GM12872 (cell line): Measurements from ENCODE around the gene YWHAG.

Source experiments
- TF ChIP-seq, protein P1 (sequence below): IDR thresholded peaks from 3 replicates; pipeline ENCODE4 v1.5.1; 2011; ENCODE audit warnings: low read depth, mild to moderate bottlenecking, low read length, moderate library complexity; ENCODE audit not compliant: insufficient read depth

The YWHAG gene

DNA sequence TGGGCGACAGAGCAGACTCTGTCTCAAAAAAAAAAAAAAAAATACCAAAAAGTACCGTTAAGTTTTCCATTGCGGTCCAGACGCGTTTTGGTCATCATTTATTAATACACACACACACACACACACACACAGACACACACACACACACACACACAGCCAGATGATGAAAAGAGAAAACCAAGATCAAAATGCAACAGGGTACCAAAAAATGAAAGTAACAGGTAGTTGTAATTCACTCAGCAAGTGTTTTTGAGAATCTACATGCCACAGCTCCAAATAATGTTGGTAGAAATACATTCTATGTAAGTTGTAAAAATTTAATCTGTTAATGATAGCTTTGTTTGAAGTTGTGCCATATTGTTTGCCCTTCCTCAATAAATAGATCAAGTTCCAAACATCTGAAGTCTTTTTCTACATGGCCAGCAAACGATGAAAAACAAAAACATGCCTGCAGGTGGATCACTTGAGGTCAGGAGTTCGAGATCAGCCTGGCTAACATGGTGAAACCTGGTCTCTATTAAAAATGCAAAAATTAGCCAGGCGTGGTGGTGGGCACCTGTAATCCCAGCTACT lies 9.4 kb downstream of the YWHAG start:
- TF ChIP-seq, protein P1, sequence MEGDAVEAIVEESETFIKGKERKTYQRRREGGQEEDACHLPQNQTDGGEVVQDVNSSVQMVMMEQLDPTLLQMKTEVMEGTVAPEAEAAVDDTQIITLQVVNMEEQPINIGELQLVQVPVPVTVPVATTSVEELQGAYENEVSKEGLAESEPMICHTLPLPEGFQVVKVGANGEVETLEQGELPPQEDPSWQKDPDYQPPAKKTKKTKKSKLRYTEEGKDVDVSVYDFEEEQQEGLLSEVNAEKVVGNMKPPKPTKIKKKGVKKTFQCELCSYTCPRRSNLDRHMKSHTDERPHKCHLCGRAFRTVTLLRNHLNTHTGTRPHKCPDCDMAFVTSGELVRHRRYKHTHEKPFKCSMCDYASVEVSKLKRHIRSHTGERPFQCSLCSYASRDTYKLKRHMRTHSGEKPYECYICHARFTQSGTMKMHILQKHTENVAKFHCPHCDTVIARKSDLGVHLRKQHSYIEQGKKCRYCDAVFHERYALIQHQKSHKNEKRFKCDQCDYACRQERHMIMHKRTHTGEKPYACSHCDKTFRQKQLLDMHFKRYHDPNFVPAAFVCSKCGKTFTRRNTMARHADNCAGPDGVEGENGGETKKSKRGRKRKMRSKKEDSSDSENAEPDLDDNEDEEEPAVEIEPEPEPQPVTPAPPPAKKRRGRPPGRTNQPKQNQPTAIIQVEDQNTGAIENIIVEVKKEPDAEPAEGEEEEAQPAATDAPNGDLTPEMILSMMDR = no peak

DNA sequence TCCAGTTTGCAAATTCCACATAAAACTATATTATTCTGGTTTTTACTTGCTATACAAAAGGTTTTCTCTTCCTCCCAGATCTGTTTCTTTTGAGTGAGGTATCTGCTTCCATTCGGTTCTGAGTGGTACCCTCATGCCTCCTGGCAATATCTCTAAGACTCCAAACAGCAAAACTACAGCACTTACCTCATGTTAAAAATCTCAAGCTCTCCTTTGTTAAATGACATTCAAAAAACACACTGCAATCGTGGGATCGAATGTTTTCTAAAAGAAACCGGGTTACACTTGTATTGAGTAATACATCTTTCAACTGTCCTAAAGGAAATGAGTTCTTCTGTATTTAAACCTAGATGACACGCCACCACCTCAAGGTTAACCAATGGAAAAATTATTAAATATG lies 11.1 kb downstream of the YWHAG start:
- TF ChIP-seq, protein P1 = no peak

DNA sequence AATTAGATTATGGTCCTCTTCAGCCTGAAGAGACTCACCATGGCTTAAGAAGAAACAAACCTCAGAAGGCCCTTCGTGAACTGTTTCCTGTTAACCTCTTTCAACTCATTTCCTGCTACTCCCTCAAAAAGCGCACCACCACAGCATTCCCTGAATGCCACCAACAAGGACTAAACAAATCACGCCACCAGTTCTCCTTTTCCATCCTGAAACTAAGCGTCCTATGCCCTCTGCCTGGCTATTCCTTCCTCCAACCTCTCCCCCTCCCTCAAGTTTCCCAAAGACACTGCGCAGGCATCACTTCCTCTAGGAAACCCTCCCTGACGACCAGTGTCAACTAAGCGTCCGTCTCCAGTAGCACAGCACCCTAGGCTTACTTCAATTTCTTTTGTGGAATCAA lies 12.0 kb downstream of the YWHAG start:
- TF ChIP-seq, protein P1 = no peak

DNA sequence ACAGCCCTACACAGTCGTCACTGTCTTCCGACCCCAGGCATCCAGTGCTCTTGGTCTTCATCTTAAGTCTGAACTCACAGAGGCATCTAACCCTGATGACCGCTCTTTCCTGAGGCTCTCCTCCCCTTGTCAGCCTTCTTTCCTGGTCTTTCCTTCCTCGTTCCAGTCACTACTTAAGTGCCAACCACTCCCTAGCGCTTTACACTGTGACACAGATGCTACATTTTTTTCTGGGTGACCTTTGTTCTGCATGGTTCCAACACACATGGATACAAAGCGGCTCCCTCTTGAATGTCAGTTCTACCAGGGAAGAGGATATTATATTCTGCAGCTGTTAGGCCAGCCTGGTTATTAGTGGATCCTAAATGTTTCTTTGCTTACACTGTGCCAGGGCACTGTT lies 12.7 kb downstream of the YWHAG start:
- TF ChIP-seq, protein P1 = no peak

DNA sequence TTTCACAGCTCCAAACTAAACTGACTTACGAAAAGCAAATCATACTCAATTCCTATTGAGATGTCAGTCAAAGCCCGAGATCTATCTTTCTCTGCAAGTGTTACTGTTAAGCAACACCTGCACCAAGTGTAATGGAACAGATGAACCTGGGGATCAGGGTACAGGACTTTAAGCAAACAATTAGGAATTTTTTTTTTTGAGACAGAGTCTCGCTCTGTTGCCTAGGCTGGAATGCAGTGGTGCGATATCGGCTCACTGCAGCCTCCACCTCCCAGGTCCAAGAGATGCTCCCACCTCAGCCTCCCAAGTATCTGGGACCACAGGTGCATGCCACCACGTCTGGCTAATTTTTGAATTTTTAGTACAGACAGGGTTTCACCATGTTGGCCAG lies 14.9 kb downstream of the YWHAG start:
- TF ChIP-seq, protein P1 = no peak

DNA sequence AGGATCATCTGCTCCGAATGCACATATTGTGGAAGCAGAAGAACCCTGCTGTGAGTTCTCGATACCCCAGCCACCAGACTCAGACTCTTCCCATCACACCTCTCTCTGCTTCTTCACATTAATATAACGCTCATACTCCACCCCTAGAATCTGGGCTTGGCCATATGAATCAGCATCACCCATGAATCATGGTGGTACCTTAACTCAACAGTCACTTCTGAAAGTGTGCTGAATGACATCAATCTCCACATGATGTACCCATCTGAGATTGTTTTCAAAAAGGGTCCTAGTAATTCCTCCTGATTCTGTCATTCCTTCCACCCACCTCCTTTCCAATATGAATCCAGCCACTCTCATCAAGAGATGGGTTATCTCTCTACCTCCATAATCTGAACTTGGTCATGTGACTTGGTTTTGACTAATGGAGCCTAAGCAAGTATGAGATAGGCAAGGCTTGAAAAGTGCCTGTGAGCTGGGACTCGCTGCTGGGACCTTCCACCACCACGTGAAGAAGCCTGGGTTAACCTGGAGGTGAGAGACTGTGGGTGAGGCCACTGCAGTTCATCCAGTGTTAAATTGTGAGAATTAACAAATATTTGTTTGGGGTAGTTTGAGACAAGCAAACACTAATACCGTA lies 15.4 kb downstream of the YWHAG start:
- TF ChIP-seq, protein P1 = no peak

DNA sequence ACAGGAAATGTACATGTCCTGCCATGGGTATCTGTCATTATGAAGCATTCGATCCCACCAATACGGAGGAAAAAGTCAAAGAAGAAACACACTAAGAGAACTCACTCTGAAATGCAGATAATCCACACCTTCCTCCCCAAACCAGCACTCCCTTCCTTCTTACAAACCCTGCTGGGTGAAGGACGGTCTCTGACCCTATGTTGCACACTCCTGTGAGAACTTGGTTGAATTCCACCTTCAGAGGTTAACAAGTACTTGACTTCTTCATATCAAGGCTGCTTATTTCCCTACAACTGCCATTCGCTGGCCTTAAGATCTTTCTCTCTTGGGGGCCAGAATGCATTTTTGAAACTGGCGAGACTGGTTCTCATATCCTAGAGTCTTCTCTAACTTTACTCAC lies 16.6 kb downstream of the YWHAG start:
- TF ChIP-seq, protein P1 = no peak
